ENCODE results near the gene XRCC2. TPM values are rescaled to one million over a fixed set of nuclear protein-coding genes. Genes with fewer than 3 reads are reported as not detected.
"Not testable (repeated sequence)": the region's sequence is repeated elsewhere in the genome, so short reads cannot be mapped to it uniquely, and the experiment has no call there.

The XRCC2 gene
- total and polyA plus RNA-seq, 2 experiments from 2014 or later: 18.9 to 33.2 TPM

DNA sequence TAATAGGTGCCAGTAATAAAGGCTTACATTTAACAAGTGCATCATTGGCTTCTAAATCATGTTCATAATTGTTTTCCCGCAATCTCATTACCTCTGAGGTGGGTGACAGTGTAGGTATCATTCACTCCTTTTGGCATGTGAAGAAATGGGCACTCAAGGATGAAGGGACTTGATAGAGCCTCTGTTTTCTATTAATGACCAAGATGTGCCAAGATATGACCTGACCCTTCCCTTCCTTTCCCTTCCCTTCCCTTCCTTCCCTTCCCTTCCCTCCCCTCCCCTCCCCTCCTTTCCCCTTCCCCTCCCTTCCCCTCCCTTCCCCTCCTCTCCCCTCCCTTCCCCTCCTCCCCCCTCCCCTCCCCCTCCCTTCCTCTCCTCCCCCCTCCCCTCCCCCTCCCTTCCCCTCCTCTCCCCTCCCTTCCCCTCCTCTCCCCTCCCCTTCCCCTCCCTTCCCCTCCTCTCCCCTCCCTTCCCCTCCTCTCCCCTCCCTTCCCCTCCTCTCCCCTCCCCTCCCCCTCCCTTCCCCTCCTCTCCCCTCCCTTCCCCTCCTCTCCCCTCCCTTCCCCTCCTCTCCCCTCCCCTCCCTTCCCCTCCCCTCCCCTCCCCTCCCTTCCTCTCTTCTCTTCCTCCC lies 36.6 kb upstream of the XRCC2 start:
- not testable (repeated sequence) for H2AFZ ChIP-seq; H3K79me2 ChIP-seq (replicated peaks; ENCODE audit: insufficient read depth); H3K27ac Mint-ChIP-seq; H4K20me1 ChIP-seq (replicated peaks; ENCODE audit: insufficient read depth); H3K9me2 ChIP-seq (ENCODE audit: insufficient read depth); H3K4me1 ChIP-seq (ENCODE audit: insufficient read depth); DNase-seq (ENCODE audit: low spot score); H3K4me3 Mint-ChIP-seq; H3K4me2 ChIP-seq; ATAC-seq; H3K36me3 Mint-ChIP-seq (ENCODE audit: low read depth); H3K27ac ChIP-seq (ENCODE audit: low read depth); H3K27me3 Mint-ChIP-seq (ENCODE audit: insufficient read depth, low read depth, poor library complexity); H3F3A ChIP-seq (replicated peaks; ENCODE audit: low read depth); H3K36me3 ChIP-seq (ENCODE audit: insufficient read depth); H3K4me3 ChIP-seq; H3K27me3 ChIP-seq (ENCODE audit: insufficient read depth); H3K4me1 Mint-ChIP-seq; H3K9me3 Mint-ChIP-seq

DNA sequence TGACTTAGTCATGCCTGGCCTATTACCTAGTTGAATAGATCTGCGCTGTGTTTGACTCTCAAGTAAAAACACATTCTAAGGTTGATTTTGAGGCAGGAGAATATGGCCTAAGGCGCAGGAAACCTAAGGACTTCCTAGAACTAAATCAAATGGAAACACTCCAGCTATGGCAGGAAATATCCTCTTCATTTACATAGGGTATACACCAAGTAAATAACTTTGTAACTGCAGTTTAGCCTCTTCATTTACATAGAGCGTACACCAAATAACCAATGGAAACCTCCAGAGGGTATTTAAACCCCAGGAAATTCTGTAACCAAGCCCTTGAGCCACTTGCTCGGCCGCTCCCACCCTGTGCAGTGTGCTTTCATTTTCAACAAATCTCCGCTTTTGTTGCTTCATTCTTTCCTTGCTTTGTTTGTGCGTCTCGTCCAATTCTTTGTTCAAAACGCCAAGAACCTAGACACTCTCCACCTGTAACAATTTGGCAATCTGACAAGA lies 35.6 kb upstream of the XRCC2 start:
- TF ChIP-seq EZH2phosphoT487 (IDR thresholded peaks at IDR 0.05; ENCODE audit: unreplicated experiment): no peak
- TF ChIP-seq, protein P1, sequence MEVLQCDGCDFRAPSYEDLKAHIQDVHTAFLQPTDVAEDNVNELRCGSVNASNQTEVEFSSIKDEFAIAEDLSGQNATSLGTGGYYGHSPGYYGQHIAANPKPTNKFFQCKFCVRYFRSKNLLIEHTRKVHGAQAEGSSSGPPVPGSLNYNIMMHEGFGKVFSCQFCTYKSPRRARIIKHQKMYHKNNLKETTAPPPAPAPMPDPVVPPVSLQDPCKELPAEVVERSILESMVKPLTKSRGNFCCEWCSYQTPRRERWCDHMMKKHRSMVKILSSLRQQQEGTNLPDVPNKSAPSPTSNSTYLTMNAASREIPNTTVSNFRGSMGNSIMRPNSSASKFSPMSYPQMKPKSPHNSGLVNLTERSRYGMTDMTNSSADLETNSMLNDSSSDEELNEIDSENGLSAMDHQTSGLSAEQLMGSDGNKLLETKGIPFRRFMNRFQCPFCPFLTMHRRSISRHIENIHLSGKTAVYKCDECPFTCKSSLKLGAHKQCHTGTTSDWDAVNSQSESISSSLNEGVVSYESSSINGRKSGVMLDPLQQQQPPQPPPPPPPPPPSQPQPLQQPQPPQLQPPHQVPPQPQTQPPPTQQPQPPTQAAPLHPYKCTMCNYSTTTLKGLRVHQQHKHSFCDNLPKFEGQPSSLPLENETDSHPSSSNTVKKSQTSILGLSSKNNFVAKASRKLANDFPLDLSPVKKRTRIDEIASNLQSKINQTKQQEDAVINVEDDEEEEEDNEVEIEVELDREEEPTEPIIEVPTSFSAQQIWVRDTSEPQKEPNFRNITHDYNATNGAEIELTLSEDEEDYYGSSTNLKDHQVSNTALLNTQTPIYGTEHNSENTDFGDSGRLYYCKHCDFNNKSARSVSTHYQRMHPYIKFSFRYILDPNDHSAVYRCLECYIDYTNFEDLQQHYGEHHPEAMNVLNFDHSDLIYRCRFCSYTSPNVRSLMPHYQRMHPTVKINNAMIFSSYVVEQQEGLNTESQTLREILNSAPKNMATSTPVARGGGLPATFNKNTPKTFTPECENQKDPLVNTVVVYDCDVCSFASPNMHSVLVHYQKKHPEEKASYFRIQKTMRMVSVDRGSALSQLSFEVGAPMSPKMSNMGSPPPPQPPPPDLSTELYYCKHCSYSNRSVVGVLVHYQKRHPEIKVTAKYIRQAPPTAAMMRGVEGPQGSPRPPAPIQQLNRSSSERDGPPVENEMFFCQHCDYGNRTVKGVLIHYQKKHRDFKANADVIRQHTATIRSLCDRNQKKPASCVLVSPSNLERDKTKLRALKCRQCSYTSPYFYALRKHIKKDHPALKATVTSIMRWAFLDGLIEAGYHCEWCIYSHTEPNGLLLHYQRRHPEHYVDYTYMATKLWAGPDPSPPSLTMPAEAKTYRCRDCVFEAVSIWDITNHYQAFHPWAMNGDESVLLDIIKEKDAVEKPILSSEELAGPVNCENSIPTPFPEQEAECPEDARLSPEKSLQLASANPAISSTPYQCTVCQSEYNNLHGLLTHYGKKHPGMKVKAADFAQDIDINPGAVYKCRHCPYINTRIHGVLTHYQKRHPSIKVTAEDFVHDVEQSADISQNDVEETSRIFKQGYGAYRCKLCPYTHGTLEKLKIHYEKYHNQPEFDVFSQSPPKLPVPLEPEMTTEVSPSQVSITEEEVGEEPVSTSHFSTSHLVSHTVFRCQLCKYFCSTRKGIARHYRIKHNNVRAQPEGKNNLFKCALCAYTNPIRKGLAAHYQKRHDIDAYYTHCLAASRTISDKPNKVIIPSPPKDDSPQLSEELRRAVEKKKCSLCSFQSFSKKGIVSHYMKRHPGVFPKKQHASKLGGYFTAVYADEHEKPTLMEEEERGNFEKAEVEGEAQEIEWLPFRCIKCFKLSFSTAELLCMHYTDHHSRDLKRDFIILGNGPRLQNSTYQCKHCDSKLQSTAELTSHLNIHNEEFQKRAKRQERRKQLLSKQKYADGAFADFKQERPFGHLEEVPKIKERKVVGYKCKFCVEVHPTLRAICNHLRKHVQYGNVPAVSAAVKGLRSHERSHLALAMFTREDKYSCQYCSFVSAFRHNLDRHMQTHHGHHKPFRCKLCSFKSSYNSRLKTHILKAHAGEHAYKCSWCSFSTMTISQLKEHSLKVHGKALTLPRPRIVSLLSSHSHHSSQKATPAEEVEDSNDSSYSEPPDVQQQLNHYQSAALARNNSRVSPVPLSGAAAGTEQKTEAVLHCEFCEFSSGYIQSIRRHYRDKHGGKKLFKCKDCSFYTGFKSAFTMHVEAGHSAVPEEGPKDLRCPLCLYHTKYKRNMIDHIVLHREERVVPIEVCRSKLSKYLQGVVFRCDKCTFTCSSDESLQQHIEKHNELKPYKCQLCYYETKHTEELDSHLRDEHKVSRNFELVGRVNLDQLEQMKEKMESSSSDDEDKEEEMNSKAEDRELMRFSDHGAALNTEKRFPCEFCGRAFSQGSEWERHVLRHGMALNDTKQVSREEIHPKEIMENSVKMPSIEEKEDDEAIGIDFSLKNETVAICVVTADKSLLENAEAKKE (CRISPR knock-in tag; IDR thresholded peaks at IDR 0.05): no peak
- no peak for TF ChIP-seq NANOG (IDR thresholded peaks at IDR 0.05; ENCODE audit: borderline replicate concordance)
- no peak for TF ChIP-seq ZNF114 (CRISPR knock-in tag; IDR thresholded peaks at IDR 0.05)
- TF ChIP-seq, protein P2, sequence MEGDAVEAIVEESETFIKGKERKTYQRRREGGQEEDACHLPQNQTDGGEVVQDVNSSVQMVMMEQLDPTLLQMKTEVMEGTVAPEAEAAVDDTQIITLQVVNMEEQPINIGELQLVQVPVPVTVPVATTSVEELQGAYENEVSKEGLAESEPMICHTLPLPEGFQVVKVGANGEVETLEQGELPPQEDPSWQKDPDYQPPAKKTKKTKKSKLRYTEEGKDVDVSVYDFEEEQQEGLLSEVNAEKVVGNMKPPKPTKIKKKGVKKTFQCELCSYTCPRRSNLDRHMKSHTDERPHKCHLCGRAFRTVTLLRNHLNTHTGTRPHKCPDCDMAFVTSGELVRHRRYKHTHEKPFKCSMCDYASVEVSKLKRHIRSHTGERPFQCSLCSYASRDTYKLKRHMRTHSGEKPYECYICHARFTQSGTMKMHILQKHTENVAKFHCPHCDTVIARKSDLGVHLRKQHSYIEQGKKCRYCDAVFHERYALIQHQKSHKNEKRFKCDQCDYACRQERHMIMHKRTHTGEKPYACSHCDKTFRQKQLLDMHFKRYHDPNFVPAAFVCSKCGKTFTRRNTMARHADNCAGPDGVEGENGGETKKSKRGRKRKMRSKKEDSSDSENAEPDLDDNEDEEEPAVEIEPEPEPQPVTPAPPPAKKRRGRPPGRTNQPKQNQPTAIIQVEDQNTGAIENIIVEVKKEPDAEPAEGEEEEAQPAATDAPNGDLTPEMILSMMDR (conservative IDR thresholded peaks at IDR 0.05; ENCODE audit: low read depth in 2 of 2): no peak
- TF ChIP-seq POLR2AphosphoS5 (IDR thresholded peaks at IDR 0.05; ENCODE audit: low read depth): no peak
- no peak for TF ChIP-seq CREB1 (CRISPR knock-in tag; IDR thresholded peaks at IDR 0.05; ENCODE audit: low read depth)
- TF ChIP-seq STAT1 (IDR thresholded peaks at IDR 0.05; ENCODE audit: unreplicated experiment): no peak
- ATAC-seq: no peak
- H4K20me1 ChIP-seq (replicated peaks; ENCODE audit: insufficient read depth): no peaks in the 10 kb centered on the region
- DNase-seq (ENCODE audit: low spot score): no peak
- Mint-ChIP-seq H3K27ac (no peak overlapping the region), H3K36me3 (ENCODE audit: low read depth) (no peaks in the 10 kb centered on the region), H3K4me1 (no peaks in the 10 kb centered on the region), H3K27me3 (ENCODE audit: insufficient read depth, low read depth, poor library complexity) (peaks cover 2% of the 10 kb centered on the region), H3K9me3 (no peaks in the 10 kb centered on the region), H3K4me3 (no peak overlapping the region)
- H3K27me3 ChIP-seq (ENCODE audit: insufficient read depth): no peaks in the 10 kb centered on the region
- no peaks in the 10 kb centered on the region for H3K79me2 ChIP-seq (replicated peaks; ENCODE audit: insufficient read depth)
- no peak overlapping the region for H2AFZ ChIP-seq
- no peaks in the 10 kb centered on the region for H3K36me3 ChIP-seq (ENCODE audit: insufficient read depth)
- no peak overlapping the region for H3K4me2 ChIP-seq
- no peaks in the 10 kb centered on the region for H3F3A ChIP-seq (replicated peaks; ENCODE audit: low read depth)
- H3K4me1 ChIP-seq (ENCODE audit: insufficient read depth): no peaks in the 10 kb centered on the region
- H3K9me2 ChIP-seq (ENCODE audit: insufficient read depth): no peaks in the 10 kb centered on the region
- H3K4me3 ChIP-seq: no peak overlapping the region
- no peak overlapping the region for H3K27ac ChIP-seq (ENCODE audit: low read depth)

Measured in GM23338 (cell line).